Activated CD4-positive, alpha-beta T cell treated with anti-CD3 and anti-CD28 coated beads, Interleukin-2, amount 50 U/mL, for 48 hours (primary cell): ENCODE measurements around the gene STK32C.

Source experiments
- DNase-seq, 2 experiments: peaks; one replicate each; pipeline ENCODE4 v3.0.0-alpha.2; 2020

Gene STK32C

GRCh38 chr10:132194726-132195125 lies 113.0 kb downstream of the STK32C start:
- no peak for DNase-seq

GRCh38 chr10:132193907-132194552 lies 113.7 kb downstream of the STK32C start:
- peak; percentile 24 to 26 for DNase-seq

- DNase-seq, result no peak
These were observed 114.6 kb downstream of the STK32C start for GRCh38 chr10:132192991-132193665.

- DNase-seq, result no peak
These were observed 115.4 kb downstream of the STK32C start for GRCh38 chr10:132192076-132192975.

GRCh38 chr10:132189810-132190422 lies 117.8 kb downstream of the STK32C start:
- no peak for DNase-seq

- DNase-seq, result no peak
These were observed 118.7 kb downstream of the STK32C start for GRCh38 chr10:132189016-132189415.

GRCh38 chr10:132188331-132188730 lies 119.4 kb downstream of the STK32C start:
- DNase-seq, result no peak

- no peak for DNase-seq
These were observed 120.2 kb downstream of the STK32C start for GRCh38 chr10:132187430-132188138.

GRCh38 chr10:132186488-132187429 lies 121.0 kb downstream of the STK32C start, which contains the start of gene DPYSL4:
Gene DPYSL4 (plus strand): TSS chr10:132186948. CDS start chr10:132187064, 116 bp downstream.
- DNase-seq, result peak in 1 of 2 experiments; percentile 11

- peak; percentile 50 to 57 for DNase-seq
These were observed 121.9 kb downstream of the STK32C start for GRCh38 chr10:132185601-132186487.

- no peak for DNase-seq
These were observed 122.7 kb downstream of the STK32C start for GRCh38 chr10:132184816-132185593.

GRCh38 chr10:132183046-132183445 lies 124.7 kb downstream of the STK32C start:
- no peak for DNase-seq

GRCh38 chr10:132182591-132182990 lies 125.2 kb downstream of the STK32C start:
- no peak for DNase-seq

GRCh38 chr10:132181691-132182425 lies 125.9 kb downstream of the STK32C start:
- DNase-seq, result no peak

- no peak for DNase-seq
These were observed 127.0 kb downstream of the STK32C start for GRCh38 chr10:132180736-132181135.

- no peak for DNase-seq
These were observed 128.0 kb downstream of the STK32C start for GRCh38 chr10:132179551-132180392.
